Heart left ventricle (tissue), 16 donors: Measurements from ENCODE around the gene EPN2. TPM values are rescaled to one million over a fixed set of nuclear protein-coding genes. Genes with fewer than 3 reads are reported as not detected.
A peak's percentile ranks its signal among the peaks of the same experiment; 100 is the strongest.

Experiments
- ATAC-seq, 4 donors: fragments of 200-7000 bp; cut with Tn5 transposase; one replicate each; pipeline ENCODE4 v1.9.1; 2020 to 2022; ENCODE audit warnings: moderate library complexity in 4 of 4, mild to moderate bottlenecking in 3 of 4, moderate number of reproducible peaks in 1 of 4
- DNase-seq, 5 donors: peaks; one replicate each; pipeline ENCODE4 v3.0.0-alpha.2; 2020
- H3K27ac ChIP-seq, 12 donors: fragments of 200-600 bp; sonication (generic) in 4 of 12; one replicate each; pipeline versions ENCODE4 v1.5.0 to v1.8.0; 2016 to 2022; ENCODE audit warnings: mild to moderate bottlenecking in 2 of 12
- H3K27me3 ChIP-seq, 9 donors: fragments of 200-600 bp; sonication (generic) in 2 of 9; one replicate each; pipeline versions ENCODE4 v1.5.1 to v1.8.0; 2016 to 2022; ENCODE audit warnings: mild to moderate bottlenecking in 3 of 9
- H3K36me3 ChIP-seq, 9 donors: fragments of 200-600 bp; sonication (generic) in 2 of 9; one replicate each; pipeline versions ENCODE4 v1.5.0 to v1.8.0; 2018 to 2022; ENCODE audit warnings: mild to moderate bottlenecking in 2 of 9
- H3K4me1 ChIP-seq, 12 donors: fragments of 200-600 bp; sonication (generic) in 4 of 12; one replicate each; pipeline versions ENCODE4 v1.5.0 to v1.8.0; 2016 to 2022; ENCODE audit warnings: mild to moderate bottlenecking in 3 of 12
- H3K4me3 ChIP-seq, 12 donors: fragments of 200-600 bp; sonication (generic) in 4 of 12; one replicate each; pipeline versions ENCODE4 v1.5.0 to v1.8.0; 2017 to 2022; ENCODE audit warnings: mild to moderate bottlenecking in 9 of 12, moderate library complexity in 4 of 12
- H3K9me3 ChIP-seq, 12 donors: fragments of 200-600 bp; sonication (generic) in 4 of 12; one replicate each; pipeline versions ENCODE4 v1.5.0 to v1.8.0; 2016 to 2022; ENCODE audit warnings: mild to moderate bottlenecking in 1 of 12
- CTCF ChIP-seq, 12 donors: fragments of 200-600 bp; sonication (generic) in 4 of 12; IDR thresholded peaks; one replicate each; pipeline versions ENCODE4 v1.5.0 to v1.8.0; 2018 to 2022; ENCODE audit warnings: antibody characterized with exemption in 12 of 12, mild to moderate bottlenecking in 5 of 12
- POLR2A ChIP-seq, 2 donors: fragments of 450-650 bp; IDR thresholded peaks; one replicate each; pipeline ENCODE4 v1.6.1; 2017; ENCODE audit warnings: antibody characterized with exemption in 2 of 2, mild to moderate bottlenecking in 2 of 2, moderate library complexity in 2 of 2
- WGBS, 4 donors: extraction: QIAGEN DNeasy Blood & Tissue Kit in 2 of 4; methylation state at CpG; one replicate each; pipeline versions ENCODE4 v1.1.5 to v1.1.7; 2013 to 2018; 5-methylcytosine and 5-hydroxymethylcytosine counted together
- intact Hi-C, 10 donors: fragments of 100-400 bp; cut with DNase I; formaldehyde crosslinking; loops; one replicate each; pipeline versions ENCODE4 v1.11.1 to v1.14.2; 2022
- polyA plus RNA-seq, 2 donors: library from polyadenylated mRNA; stranded (reverse); fragments of 200-250 nt; gene quantifications; one replicate each; pipeline ENCODE4 v1.2.3, GENCODE V29; 2013
- total RNA-seq, 9 donors: library from RNA; depleted of rRNA in 2 of 9; stranded (reverse); fragments of >200 nt in 2 of 9; fragmentation: NEBNext Ultra II Directional in 3 of 9; extraction: Animal tissue kit (Norgen Biotek cat#: 25700) in 3 of 9; gene quantifications; one replicate each; pipeline versions ENCODE4 v1.1.0 to v1.2.4, GENCODE V29; 2016 to 2023
- donor health status: ischemic (EF 13 %, LVEDD 7.1; RV severe dilation, severe dysfunction).
- donor health status: healthy with polysubstance abuse.
- donor health status: DM: no; HTN: yes; CAD: no.
- donor health status: DM: no; HTN: no; CAD: no.
- donor health status: ischemic (EF 25% LVEDD 6.9; RV normal size, moderate dysfunction).
- donor health status: ischemic (EF 25% LVEDD 5.7; RV mildly dilated, moderate dysfunction).
- donor health status: healthy.
- donor health status: DM: yes; HTN: yes; CAD: no.
- donor health status: ischemic (EF 35%, LVEDD 5.7; RV mildly dilated, moderate dysfunction).
- donor health status: nonischemic (EF 11% LVEDD 7.7; RV severe dilation, severe dysfunction).
- donor health status: DM: yes; HTN: yes; CAD: no.
- donor health status: PGD.
- donor health status: ischemic (EF 29% LVEDD 5.4; RV normal size, mild dysfunction).
- donor health status: nonischemic (EF 23%, LVEDD 6.1; RV moderate dilation, normal function).

EPN2 gene
- total and polyA plus RNA-seq, 11 donors, result 26.4 to 114 (median 72.0) TPM

DNA sequence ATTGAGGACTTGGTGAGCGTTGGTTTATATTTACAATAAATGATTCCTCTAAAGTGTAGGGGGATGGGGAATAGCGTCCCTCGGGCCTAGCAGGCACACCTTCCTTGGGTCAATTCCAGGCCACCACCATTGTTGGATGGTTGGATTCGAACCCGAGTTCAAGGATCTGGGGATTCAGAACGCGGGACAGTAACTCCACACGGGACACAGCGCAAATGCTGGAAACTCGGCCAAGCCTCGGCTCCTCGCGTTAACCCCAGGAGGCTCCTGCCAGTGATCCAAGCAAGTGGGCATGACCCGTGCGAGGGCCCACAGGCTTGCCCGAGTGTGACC lies 124.7 kb downstream of the EPN2 start:
- intact Hi-C loops, result loop anchor here (1.0 to 10.0 kb wide), 9 partner anchors 85 to 405 kb away; partner anchors contain the start of gene ALDH3A2 (in 2 of the 10)
- peaks cover 0 to 6% (median 0%) of the 10 kb centered on the region in 9 donors for H3K36me3 ChIP-seq
- peaks cover 0 to 20% (median 12%) of the 10 kb centered on the region in 12 donors for H3K4me1 ChIP-seq
- 18 to 39% (median 25%) methylated on average over 8 to 16 of the region's 16 CpGs for WGBS, 4 donors
- DNase-seq (peak in 2 of 5 donors; percentile 27 to 48), ATAC-seq (no peak)
- TF ChIP-seq CTCF (IDR thresholded peaks at IDR 0.05) (no peak), POLR2A (IDR thresholded peaks at IDR 0.05) (no peak)
- peak overlapping the region in 9 of 12 donors; percentile 48 to 88 (median 82) for H3K27ac ChIP-seq
- peaks cover 0 to 2% (median 0%) of the 10 kb centered on the region in 9 donors for H3K27me3 ChIP-seq
- H3K9me3 ChIP-seq, result no peaks in the 10 kb centered on the region
- H3K4me3 ChIP-seq, result peak overlapping the region; percentile 58 to 87 (median 79)

GRCh38 chr17:19362277-19363113 lies 125.3 kb downstream of the EPN2 start, which contains the start of gene B9D1:
Gene B9D1 (minus strand): TSS chr17:19362723. CDS start chr17:19362569, 154 bp downstream.
- H3K27me3 ChIP-seq, result peaks cover 0 to 2% (median 0%) of the 10 kb centered on the region in 9 donors
- WGBS, 4 donors, result 0 to 1% (median 1%) methylated on average over 52 to 83 of the region's 83 CpGs
- H3K9me3 ChIP-seq, result no peaks in the 10 kb centered on the region
- ATAC-seq (peak; percentile 93 to 97 (median 96)), DNase-seq (peak; percentile 90 to 97 (median 93))
- H3K4me1 ChIP-seq, result peaks cover 0 to 20% (median 12%) of the 10 kb centered on the region in 12 donors
- peaks cover 0 to 6% (median 0%) of the 10 kb centered on the region in 9 donors for H3K36me3 ChIP-seq
- TF ChIP-seq POLR2A (IDR thresholded peaks at IDR 0.05), result peak in 1 of 2 donors; percentile 50
- TF ChIP-seq CTCF (IDR thresholded peaks at IDR 0.05), result peak; percentile 96 to 100 (median 98)
- intact Hi-C loops, result loop anchor here (1.0 to 10.0 kb wide), 9 partner anchors 84 to 405 kb away; partner anchors contain the start of gene ALDH3A2 (in 2 of the 10)
- peak within 1 kb of the TSS in 11 of 12 donors; percentile 48 to 88 (median 75) for H3K27ac ChIP-seq
- peak within 1 kb of the TSS; percentile 58 to 87 (median 79) for H3K4me3 ChIP-seq

- intact Hi-C loops, result loop anchor here (1.0 to 10.0 kb wide), 9 partner anchors 84 to 404 kb away; partner anchors contain the start of gene ALDH3A2 (in 2 of the 10)
- Histone ChIP-seq H3K27ac (peak overlapping the region in 10 of 12 donors; percentile 48 to 88 (median 78)), H3K9me3 (no peaks in the 10 kb centered on the region), H3K4me1 (peaks cover 0 to 20% (median 12%) of the 10 kb centered on the region in 12 donors), H3K27me3 (peaks cover 0 to 2% (median 0%) of the 10 kb centered on the region in 9 donors), H3K4me3 (peak overlapping the region in 11 of 12 donors; percentile 58 to 85 (median 77)), H3K36me3 (no peaks in the 10 kb centered on the region)
- no peak for DNase-seq
- 27 to 38% (median 30%) methylated on average over 14 of the region's 14 CpGs for WGBS, 4 donors
- ATAC-seq, result no peak
- TF ChIP-seq CTCF (IDR thresholded peaks at IDR 0.05) (peak in 3 of 12 donors; percentile 6 to 30 (median 21)), POLR2A (IDR thresholded peaks at IDR 0.05) (no peak)
Measured at GRCh38 chr17:19363114-19363438, 125.9 kb downstream of the EPN2 start.
